HG02970 (cell line): Measurements from ENCODE around the gene CRTC1.

Experiments
- ATAC-seq: cut with Tn5 transposase; IDR thresholded peaks from one replicate; pipeline ENCODE4 v1.9.1; 2021; ENCODE audit warnings: mild to moderate bottlenecking, moderate library complexity, moderate number of reproducible peaks; ENCODE audit not compliant: unreplicated experiment, low FRiP score

CRTC1 gene

DNA sequence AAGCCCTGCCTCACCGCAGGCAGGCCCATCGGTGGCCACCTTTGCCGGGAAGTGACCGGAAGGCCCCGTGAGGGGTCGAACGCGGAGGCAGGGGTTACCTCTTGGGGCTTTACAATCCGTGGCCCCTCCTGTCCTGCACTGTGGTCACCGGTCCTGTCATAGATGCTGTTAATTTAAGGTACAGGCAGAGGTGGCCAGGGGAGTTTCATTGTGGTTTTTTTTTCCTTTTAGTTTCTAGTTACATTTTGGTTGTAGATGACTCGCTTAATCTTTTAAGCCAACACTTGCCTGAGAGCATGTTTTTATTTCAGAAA is 94.6 kb downstream of the CRTC1 start:
- no peak for ATAC-seq

DNA sequence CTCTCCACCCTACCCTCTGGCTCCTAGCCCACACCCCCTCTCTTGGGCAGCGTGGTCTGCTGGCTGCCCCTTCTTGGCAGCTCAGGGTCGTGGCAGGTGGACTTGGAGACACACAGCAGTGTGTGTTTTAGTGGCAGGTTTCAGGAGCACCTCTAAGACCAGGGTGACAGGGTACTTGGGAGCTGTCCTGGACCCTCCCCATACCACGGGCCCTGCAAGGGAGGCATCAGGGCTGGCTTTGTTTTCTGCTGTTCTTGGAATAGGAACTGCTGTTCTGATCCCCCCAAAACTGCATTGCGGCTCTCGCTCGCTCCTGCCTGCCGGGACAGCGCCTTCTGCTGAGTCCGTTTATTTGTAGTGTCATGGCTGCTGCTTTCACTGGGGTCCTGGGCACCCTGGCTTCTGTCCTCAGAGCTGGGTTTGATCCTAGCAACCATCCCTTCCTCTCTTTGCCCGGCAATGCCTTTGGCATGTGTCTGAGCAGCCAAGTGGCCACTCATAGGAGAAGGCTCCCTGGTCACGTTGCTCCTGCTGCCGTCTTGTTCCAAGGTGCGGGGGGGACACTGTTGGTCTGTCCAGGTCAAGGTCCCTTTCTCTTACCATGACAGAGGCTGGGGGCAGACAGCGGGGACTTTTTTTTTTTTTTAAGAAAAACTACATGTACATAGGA is 95.5 kb downstream of the CRTC1 start:
- ATAC-seq = no peak

DNA sequence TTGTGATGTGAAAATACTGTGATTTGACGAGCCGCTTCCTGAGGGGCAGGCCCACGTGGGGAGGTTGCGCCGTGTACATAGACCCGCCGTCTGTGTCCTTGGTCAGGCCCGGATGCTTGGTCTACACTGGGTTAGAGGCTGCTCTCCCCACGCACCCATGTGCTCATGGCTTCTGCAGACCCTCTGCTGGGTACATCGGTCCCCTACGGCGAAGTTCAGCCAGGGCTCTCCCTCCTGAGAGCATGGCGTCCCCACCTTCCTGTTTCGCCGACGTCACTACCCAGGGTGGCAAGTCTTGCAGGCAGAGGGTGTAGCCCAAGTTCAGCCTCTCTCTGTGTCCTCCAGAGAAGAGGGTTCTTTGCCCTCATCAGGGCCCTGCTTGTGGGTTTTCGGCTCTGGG is 96.6 kb downstream of the CRTC1 start:
- ATAC-seq = no peak

DNA sequence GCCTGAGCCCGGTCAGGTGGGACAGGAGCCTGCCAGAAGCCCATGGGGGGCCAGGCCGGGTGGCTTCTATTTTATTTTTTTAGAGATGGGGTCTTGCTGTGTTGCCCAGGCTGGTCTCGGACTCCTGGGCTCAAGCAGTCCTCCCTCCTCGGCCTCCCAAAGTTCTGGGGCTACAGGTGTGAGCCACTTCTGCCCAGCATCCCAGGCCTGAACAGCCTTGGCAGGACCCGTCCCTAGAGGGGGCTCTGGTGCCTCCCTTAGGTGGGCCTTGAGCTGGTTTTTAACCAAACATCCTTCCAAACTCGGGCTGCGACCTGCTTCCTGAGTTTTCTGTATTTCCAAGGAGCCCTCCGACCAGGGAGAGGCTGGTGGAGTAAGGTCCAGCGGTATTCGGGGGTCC is 97.2 kb downstream of the CRTC1 start:
- no peak for ATAC-seq

DNA sequence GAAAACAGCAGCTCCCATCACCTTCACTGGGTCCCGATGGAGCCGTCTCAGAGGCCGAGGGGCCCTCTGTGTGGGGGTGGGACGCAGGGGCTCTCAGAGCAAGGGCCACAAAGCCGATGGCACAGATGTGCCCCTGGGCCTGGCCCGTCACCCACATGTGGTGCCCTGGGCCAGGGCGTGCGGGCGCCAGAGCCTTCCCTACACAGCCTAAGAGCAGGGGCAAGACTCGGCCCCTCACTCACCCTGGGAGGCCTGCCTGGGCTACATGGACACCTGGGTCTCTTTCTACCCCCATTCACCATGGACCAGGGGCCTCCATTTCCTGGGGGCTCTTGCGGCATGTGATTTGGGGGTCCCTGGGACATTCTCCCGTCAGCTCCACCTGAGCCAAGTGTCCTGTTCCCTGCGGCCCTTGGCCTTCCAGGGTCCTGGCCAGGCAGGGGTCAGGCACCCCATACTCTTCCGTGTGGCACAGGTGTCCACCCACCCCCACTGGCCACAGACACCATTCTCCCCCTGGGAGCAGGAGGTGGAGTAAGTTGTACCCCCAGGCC is 97.6 kb downstream of the CRTC1 start:
- ATAC-seq = no peak

DNA sequence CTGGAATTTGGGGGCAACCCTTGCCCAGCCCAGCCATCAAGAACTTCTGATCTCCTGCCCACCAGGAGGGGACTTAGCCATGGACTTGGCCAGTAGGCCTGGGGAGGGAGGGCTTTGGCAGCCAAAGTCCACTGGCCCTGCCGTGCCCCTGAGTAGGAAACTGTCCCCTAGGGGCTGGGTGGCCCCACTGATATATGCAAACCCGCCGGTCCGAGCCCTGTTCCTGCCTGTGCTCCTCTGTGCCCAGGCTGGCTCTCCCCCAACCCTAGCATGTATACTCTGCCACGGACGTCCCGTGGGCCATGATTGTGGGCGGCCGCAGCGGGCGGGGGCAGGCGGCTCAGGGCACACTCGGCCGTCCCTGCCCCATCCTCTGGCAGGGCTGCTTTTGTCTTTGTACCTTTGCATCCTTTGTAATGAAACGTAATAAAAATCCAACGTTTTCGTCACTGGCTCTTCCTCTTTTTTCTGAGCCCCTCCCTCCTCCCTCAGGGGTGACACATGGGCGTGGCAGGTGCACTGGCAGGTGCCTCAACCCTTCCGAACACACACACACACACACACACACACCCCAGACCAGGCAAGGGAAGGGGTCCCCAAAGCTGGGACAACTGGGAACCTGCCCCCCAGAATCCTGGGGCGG is 98.5 kb downstream of the CRTC1 start:
- ATAC-seq = no peak

DNA sequence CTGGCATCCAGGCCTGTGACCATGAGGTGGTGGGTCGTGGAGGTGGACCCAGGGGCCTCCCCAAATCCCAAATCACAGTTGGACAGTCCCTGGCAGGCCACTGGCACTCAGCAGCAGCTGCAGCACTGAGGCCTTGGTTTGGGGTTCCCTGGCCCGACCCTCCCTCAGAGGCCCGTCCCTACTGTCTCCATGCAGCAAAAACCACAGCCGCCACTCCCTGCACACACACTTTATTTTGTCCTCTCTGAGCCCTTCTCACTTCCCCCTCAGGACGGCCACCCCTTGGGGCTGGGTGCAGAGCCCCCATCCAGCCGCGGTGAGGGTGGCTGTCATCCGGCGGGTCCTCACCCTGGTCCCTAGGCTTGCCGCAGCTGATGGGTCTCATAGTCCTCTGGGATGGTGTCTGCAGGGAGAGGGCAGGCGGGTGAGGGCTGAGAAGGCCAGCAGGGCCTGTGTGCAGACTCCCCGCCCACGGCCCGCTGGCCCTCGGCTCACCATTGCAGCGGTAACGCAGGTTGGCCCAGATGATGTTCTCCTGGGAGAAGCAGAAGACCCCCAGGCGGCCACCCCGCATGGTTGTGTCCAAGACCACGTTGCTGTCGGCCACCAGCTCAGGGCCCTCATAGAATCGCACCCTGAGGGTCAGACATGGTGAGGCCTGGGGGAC is 99.2 kb downstream of the CRTC1 start:
- no peak for ATAC-seq

DNA sequence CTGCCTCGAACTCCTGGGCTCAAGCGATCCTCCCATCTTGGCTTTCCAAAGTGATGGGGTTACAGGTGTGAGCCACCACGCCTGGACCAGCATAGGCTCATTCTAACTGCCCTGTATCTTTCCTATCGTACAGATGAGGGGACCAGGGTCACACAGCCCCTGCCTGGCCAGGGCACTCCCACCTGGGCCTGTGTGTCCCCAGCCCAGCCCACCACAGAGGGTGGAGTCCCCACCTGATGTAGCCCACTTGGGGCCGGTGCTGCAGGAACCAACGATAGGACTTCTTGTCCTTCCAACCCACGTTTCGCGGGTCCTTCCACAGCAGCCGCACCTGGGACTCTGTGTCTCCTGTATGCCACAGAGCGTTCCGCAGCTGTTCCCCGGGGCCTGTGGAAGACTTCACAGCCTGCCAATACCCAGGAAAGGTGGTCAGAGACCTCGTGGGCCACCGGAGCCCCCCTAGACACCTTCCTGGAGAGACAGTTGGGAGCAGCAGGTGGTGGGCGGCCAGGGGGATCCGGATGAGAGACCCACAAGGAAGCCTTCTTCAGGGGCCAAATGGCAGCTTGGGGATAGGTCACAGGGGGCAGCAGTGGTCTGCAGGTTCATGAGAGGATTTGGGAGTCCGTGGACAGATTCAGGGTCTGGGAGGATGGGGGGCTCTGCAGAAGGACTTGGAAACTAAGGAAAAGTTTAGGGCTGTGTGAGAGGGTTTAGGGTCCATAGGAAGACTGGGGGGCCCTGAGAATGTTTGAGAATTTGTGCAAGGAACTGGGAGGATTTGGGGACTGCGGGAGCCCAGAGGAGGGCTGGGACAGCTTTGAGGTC is 100.7 kb downstream of the CRTC1 start:
- no peak for ATAC-seq

DNA sequence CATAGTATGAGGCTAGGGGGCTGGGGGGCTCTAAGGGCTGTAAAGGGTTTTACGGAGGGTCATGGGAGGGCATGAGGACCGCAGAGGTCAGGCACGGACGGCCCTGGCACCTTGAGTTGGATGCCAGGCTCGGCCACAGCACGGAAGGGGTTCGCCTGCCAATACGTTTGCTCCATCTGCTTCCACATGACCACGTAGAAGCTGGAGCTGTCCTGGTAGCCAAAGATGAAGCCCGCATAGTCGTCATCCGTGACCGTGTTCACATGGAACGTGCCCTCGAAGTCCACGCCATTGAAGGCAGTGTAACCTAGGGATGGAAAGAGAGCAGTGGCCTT is 101.3 kb downstream of the CRTC1 start:
- ATAC-seq = no peak

DNA sequence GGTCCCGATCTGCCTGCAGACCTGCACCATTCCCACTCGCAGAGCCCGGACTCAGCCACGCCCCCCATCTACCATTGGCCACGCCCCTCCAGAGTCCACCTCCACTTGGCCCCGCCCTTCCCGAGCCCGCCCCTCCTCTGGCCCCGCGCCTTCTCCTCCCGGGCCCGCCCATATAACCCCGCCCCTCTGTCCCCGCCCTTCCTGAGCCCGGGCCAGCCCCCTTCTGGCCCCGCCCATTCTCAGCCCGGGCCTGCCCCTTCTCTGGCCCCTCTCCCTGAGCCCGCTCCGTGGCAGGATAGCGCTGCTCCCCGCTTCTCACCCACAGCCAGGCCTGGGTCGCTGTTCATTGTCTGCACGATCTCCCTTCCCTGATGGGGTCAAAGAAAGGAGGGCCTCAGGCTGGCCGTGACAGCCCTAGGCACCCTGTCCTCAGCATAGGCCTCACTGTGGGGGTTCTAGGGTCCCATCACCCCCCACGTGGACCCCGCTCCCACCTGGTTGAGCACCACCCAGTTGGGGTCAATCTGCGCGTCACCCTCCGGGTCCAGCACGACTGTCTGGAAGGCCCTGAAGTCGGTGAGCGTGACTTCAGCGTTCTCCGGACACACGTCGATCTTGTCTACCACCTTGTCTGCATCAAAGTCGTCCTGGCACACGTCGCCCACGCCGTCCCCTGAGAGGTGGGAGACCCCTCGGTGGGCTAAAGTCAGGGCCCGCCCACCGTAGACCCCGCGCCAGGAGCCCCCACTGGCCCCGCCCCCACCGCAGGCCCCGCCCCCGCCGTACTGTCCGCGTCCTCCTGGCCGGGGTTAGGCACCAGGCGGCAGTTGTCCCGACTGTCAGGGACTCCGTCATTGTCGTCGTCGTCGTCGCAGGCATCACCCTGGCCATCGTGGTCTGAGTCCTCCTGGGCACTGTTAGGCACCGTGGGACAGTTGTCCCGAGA is 102.0 kb downstream of the CRTC1 start:
- ATAC-seq = no peak

DNA sequence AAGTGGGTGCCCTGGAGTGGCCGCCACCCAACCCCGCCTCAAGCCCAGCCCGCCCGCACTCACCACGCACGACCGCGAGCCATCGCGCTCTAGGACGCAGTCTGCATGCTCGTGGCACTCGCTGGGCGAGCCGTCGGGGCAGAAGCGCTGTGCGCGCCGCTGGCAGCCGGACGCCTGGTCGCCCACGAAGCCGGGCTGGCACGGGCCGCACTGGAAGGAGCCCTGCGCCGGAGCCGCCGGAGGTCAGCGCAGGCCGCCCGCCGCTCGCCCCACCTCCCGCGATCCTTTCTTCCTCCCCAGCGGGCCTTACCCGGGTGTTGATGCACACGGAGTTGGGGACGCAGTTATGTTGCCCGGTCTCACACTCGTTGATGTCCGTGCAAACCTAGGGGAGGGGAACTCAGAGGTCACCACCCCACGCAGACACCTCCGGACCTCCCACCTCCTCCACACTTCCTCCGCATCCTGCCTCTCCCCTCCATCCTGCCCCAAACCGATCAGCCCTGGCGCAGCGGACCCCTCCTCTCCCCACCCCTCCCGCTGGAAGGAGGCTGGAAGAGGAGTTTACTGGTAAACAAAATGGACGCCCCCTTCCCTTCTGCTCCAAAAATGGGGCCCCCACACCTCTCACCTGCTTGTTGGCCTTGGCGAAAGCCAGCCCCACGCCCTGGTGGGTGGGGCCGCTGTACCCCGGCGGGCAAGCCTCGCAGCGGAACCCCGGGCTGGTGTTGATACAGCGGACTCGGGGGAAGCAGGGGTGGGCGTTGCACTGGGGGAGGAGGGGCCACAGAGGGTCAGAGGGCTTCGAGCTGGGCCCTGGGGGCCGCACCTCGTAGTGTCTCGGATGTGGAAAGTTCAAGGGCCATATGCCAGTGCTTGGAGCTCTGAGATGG is 105.3 kb downstream of the CRTC1 start:
- no peak for ATAC-seq

DNA sequence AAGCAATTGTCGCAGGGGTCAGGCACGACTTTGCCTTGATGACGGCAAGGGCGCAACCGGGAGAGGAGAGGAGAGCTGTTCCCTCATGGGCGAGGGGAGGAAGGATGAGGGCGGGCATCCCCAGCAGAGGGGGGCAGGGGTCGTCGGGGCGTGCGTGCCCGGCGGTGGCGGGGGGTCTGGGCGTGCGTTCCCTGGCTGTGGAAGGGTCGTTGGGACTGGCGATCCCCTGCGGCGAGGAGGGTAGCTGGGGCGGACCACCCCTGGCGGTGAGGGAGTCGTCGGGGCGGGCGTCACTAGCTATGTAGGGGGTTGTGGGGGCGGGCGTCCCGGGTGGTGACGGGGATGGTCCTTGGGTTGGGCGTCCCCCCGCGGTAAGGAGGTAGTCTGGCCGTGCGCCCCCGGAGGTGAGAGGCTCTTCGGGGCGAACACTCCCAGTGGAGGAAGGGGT is 106.0 kb downstream of the CRTC1 start:
- no peak for ATAC-seq

DNA sequence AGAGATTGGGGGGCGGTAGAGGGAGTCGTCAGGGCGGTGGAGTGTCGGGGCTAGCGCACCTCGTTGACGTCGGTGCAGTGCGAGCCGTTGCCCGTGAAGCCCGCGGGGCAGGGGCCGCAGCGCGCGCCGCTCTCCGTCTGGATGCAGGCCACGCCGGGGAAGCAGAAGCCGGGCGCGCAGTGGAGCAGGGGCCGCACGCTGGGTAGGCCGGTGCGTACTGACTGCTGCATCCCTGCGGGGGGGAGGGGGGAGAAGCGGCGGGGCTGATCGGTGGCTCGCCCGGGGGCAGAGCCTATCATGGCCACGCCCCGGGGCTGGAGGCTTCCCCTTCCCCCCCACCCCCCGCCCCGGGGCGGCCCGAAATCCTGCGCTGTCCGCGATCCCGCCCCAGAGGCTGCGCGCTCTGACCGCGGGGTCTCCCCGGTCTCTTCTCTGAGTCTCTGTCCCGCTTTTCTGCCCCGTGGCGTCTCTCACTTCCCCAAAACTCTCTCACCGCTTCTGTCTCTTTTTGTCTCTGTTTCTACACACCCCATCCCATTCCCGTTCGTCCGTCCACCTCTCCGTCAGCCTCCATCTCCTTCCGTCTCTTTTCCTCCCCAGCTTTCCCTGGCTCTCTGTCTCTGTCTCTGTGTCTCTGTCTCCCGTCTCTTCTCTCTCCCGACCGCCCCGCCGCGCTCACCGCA is 106.5 kb downstream of the CRTC1 start:
- no peak for ATAC-seq

DNA sequence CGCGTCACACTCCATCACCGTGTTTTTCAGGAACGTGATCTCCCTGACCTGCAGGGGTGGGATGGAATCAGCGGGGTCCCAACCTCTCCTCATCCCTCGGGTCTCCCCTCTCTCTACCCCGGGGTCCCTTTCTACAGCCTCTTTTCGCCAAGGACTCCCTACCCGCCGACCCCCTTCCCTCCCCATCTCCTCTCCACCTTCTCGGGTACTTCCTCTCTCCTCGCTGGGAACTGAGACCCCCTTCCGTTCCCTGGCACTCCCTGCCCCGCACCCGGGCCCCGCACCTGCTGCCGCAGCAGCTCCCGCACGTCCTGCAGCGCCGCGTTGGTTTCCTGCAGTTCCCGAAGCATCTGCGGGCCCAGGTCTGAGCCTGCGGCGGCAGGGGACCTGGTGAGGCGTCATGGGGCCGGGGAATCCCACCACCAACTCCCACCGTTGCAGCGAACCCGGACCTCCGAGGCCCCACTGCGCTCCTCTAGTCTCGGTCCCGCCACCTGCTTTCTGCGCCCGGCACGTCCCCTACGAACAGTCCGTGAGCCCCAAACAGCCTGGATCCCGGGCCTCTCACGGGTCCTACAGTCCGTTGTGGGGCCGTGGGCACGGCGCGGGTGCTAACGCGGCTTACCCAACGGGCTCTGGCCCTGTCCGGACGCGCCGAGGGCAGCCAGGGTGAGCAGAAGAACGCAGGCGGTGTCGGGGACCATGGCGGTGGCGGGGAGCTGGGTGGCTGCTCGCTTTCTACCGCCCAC is 107.3 kb downstream of the CRTC1 start, which contains the start of gene COMP:
TSS of gene COMP (minus strand) at position 740 of the 749 bp plus-strand sequence. CDS start at position 704, 36 bp downstream.
- no peak for ATAC-seq

DNA sequence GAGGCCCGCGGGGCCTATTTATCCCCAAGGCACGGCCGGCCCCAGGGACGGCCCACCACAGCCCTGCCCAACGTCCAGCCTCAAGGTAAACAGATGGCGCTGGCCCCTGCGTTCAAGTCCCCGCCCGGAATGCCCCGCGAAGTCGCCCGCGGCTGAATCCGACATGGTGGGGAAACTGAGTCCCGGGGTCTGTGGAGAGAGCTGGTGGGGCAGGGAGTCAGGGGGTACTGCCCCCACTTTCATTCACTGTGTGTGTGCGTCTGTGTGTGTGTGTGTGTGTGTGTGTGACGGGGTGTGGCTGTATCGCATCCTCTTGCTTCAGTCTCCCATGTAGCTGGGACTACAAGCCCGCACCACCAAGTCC is 107.8 kb downstream of the CRTC1 start:
- no peak for ATAC-seq

DNA sequence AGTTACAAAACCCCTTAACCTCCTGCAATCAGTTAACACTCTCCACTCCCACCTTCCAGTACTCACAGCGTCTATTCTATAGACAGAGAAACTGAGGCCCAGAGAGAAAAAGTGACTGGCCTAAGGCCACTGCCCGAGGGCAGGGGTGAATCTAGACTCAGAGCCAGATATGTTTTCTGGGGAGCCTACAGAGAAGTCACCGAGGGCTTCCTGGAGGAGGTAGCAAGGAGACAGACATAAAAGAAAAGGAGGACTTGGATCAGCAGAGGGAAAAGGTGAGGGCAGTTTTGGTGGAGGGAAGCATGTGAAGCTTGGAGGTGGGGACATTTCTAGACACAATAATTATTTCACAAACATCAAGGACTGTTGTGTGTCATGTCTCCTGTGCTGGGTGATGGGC is 109.2 kb downstream of the CRTC1 start:
- no peak for ATAC-seq

DNA sequence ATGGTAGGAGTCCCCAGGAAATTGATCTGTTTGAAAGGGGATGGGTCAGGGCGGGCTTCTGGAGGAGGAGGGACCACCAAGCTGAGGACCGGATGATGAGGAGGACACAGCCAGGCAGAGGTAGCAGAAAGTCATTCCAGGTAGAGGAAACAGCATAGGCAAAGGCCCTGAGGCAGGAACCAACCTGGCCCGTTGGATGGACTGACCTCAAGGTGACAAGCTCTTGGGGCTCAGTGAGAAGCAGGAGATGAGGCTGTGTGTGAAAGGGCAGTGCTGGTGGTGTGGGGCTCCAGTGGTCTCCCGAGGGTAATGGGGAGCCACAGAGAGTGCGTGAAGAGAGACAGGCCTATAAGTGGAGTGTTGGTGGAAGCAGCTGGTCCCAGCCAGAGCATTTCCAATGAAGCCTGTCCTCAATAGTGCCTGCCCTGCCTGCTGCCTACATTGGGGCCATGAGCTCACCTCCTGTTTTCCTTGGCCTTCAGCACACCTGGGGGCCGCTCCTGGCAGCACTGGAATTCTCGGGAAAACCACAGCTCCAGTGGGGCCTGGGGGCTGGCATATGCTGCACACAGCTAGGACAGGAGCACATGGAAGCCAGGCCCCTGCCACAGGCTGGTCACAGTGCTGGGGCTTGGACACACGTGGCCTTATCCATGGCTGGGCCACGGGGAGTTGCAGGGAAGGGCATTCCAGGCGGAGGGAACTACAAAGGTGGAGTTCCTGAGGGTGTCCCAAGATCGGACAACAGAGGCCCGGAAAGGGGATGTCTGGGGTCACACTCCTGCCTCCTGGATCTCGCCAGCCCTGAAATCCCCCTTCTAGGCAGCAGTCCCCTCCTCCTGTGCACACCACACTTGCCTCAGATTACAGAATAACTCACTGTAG is 109.9 kb downstream of the CRTC1 start:
- no peak for ATAC-seq
